ENCODE data around the gene PCDH1. TPM values are rescaled to one million over a fixed set of nuclear protein-coding genes. Genes with fewer than 3 reads are reported as not detected.
A peak's percentile ranks its signal among the peaks of the same experiment; 100 is the strongest.

PCDH1 gene
- total RNA-seq, 1 experiment from 2014 or later, result 9.9 TPM

GRCh38 chr5:141915881-141916336, 37.7 kb upstream of the PCDH1 start:
- CTCF ChIA-PET, result interaction anchor here (0.6 to 3.0 kb wide), 13 partner anchors 11 to 782 kb away, joined by 3 to 18 read pairs (median 4); partner anchors contain the start of genes PCDH1 and RNF14
- DNase-seq (ENCODE audit: unreplicated experiment), result peak; percentile 26
- Mint-ChIP-seq H3K27ac (ENCODE audit: low read depth, unreplicated experiment) (no peak overlapping the region), H3K27me3 (ENCODE audit: insufficient read depth, unreplicated experiment) (peaks cover 16% of the 10 kb centered on the region), H3K36me3 (ENCODE audit: insufficient read depth, unreplicated experiment) (no peaks in the 10 kb centered on the region), H3K9me3 (ENCODE audit: unreplicated experiment) (no peaks in the 10 kb centered on the region), H3K4me3 (ENCODE audit: unreplicated experiment) (no peak overlapping the region), H3K4me1 (ENCODE audit: insufficient read depth, unreplicated experiment) (peaks cover 6% of the 10 kb centered on the region)
- intact Hi-C loops (cut with micrococcal nuclease), result no loop called here
- POLR2A ChIA-PET, result interaction anchor here (0.7 to 2.1 kb wide), 4 partner anchors 7 to 86 kb away, joined by 3 to 11 read pairs (median 4); partner anchors contain the start of genes DELE1 and RNF14
- BruUV-seq (replicated peaks), result no TSS peak
- TF ChIP-seq CTCF (IDR thresholded peaks at IDR 0.05; ENCODE audit: unreplicated experiment), result no peak

- POLR2A ChIA-PET, result interaction anchor here (1.3 to 2.1 kb wide), 2 partner anchors 8 to 54 kb away, joined by 6 to 11 read pairs; partner anchors contain the start of genes DELE1 and RNF14
- H3K27me3 Mint-ChIP-seq (ENCODE audit: insufficient read depth, unreplicated experiment), result peaks cover 16% of the 10 kb centered on the region
- H3K4me1 Mint-ChIP-seq (ENCODE audit: insufficient read depth, unreplicated experiment), result peaks cover 12% of the 10 kb centered on the region
- H3K27ac Mint-ChIP-seq (ENCODE audit: low read depth, unreplicated experiment), result no peak overlapping the region
- no peaks in the 10 kb centered on the region for H3K36me3 Mint-ChIP-seq (ENCODE audit: insufficient read depth, unreplicated experiment)
- TF ChIP-seq CTCF (IDR thresholded peaks at IDR 0.05; ENCODE audit: unreplicated experiment), result no peak
- DNase-seq (ENCODE audit: unreplicated experiment), result no peak
- H3K9me3 Mint-ChIP-seq (ENCODE audit: unreplicated experiment), result no peaks in the 10 kb centered on the region
- BruUV-seq (replicated peaks), result no TSS peak
- intact Hi-C loops (cut with micrococcal nuclease), result no loop called here
- no peak overlapping the region for H3K4me3 Mint-ChIP-seq (ENCODE audit: unreplicated experiment)
- CTCF ChIA-PET, result interaction anchor here (0.6 to 3.0 kb wide), 6 partner anchors 8 to 112 kb away, joined by 3 to 18 read pairs (median 4); partner anchors contain the start of gene DELE1
These were observed 36.6 kb upstream of the PCDH1 start for GRCh38 chr5:141914797-141915196.

GRCh38 chr5:141914199-141914743, 36.1 kb upstream of the PCDH1 start:
- Mint-ChIP-seq H3K4me3 (ENCODE audit: unreplicated experiment) (no peak overlapping the region), H3K36me3 (ENCODE audit: insufficient read depth, unreplicated experiment) (no peaks in the 10 kb centered on the region), H3K27ac (ENCODE audit: low read depth, unreplicated experiment) (no peak overlapping the region), H3K9me3 (ENCODE audit: unreplicated experiment) (no peaks in the 10 kb centered on the region), H3K4me1 (ENCODE audit: insufficient read depth, unreplicated experiment) (peaks cover 14% of the 10 kb centered on the region), H3K27me3 (ENCODE audit: insufficient read depth, unreplicated experiment) (peaks cover 16% of the 10 kb centered on the region)
- intact Hi-C loops (cut with micrococcal nuclease), result no loop called here
- TF ChIP-seq CTCF (IDR thresholded peaks at IDR 0.05; ENCODE audit: unreplicated experiment), result no peak
- ChIA-PET POLR2A (interaction anchor here (2.1 kb wide), 1 partner anchor 9 kb away, joined by 11 read pairs; the partner anchor contains the start of gene DELE1), CTCF (interaction anchor here (1.0 to 3.0 kb wide), 3 partner anchors 9 to 46 kb away, joined by 3 to 18 read pairs (median 4); partner anchors contain the start of gene DELE1)
- no peak for DNase-seq (ENCODE audit: unreplicated experiment)
- no TSS peak for BruUV-seq (replicated peaks)

GRCh38 chr5:141913560-141914198, 35.5 kb upstream of the PCDH1 start:
- intact Hi-C loops (cut with micrococcal nuclease), result no loop called here
- Mint-ChIP-seq H3K36me3 (ENCODE audit: insufficient read depth, unreplicated experiment) (no peaks in the 10 kb centered on the region), H3K27me3 (ENCODE audit: insufficient read depth, unreplicated experiment) (peaks cover 16% of the 10 kb centered on the region), H3K4me1 (ENCODE audit: insufficient read depth, unreplicated experiment) (peaks cover 19% of the 10 kb centered on the region), H3K9me3 (ENCODE audit: unreplicated experiment) (no peaks in the 10 kb centered on the region), H3K4me3 (ENCODE audit: unreplicated experiment) (no peak overlapping the region), H3K27ac (ENCODE audit: low read depth, unreplicated experiment) (no peak overlapping the region)
- CTCF ChIA-PET, result interaction anchor here (1.0 to 1.2 kb wide), 2 partner anchors 23 to 24 kb away, joined by 4 to 7 read pairs; no protein-coding TSS in a partner anchor
- no peak for DNase-seq (ENCODE audit: unreplicated experiment)
- POLR2A ChIA-PET, result interaction anchor here (2.1 to 5.1 kb wide), 2 partner anchors 9 to 10 kb away, joined by 11 to 31 read pairs; partner anchors contain the start of gene DELE1
- BruUV-seq (replicated peaks), result no TSS peak
- TF ChIP-seq CTCF (IDR thresholded peaks at IDR 0.05; ENCODE audit: unreplicated experiment), result no peak

Measured in MCF 10A (cell line).